Measurements from ENCODE around the gene DNAJC3.

DNA sequence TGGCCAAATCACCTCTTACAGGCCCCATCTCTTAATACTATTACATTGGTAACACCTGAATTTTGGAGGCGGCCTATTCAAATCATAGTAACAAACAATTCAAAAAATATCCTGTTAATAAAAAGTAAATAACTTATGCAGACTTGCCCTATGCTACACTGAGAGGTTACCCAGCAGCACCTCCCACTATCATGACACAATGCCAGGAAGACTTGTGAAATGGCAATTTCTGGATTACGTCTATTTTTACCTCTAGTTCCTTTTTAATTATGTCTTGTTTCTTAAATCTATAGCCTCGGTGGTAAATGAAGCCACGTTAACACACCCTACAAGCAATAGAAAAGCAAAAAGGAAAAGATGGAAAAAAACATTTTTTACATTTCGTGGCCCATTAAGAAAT lies 26.2 kb upstream of the DNAJC3 start:
- TF ChIP-seq, protein P1, sequence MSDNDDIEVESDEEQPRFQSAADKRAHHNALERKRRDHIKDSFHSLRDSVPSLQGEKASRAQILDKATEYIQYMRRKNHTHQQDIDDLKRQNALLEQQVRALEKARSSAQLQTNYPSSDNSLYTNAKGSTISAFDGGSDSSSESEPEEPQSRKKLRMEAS (IDR thresholded peaks at IDR 0.05), result no peak
- no peak for TF ChIP-seq YY1 (IDR thresholded peaks at IDR 0.05; ENCODE audit: low read depth)
